PC-9 (cell line): Measurements from ENCODE around the gene DGKZ.

Source experiments
- CTCF ChIP-seq: fragments of 200-600 bp; sonication (generic); conservative IDR thresholded peaks from 2 replicates; pipeline ENCODE4 v1.6.1; 2017; ENCODE audit warnings: mixed run types, antibody characterized with exemption, mild to moderate bottlenecking, moderate library complexity
- EZH2 ChIP-seq: fragments of 200-600 bp; sonication (generic); IDR thresholded peaks from 2 replicates; pipeline ENCODE4 v1.8.0; 2017; ENCODE audit warnings: antibody characterized with exemption, low read depth

GRCh38 chr11:46381048-46381818 lies 34.0 kb downstream of the DGKZ start, which contains the start of gene MDK:
- TF ChIP-seq CTCF = no peak
- no peak for TF ChIP-seq EZH2
